HCT116 (cell line): Measurements from ENCODE around the gene PALMD. TPM values are rescaled to one million over a fixed set of nuclear protein-coding genes. Genes with fewer than 3 reads are reported as not detected.

ENCODE experiments used
- ATAC-seq: fragments of 200-7000 bp; cut with Tn5 transposase; 2 replicates; pipeline ENCODE4 v1.9.1; 2020; ENCODE audit warnings: mild to moderate bottlenecking, moderate library complexity
- BruUV-seq: library from RNA; stranded (reverse); fragments of 400-500 nt; replicated peaks from 2 replicates; lab custom pipeline; 2021; lab: Mats Ljungman, UMichigan
- CTCF ChIA-PET: fragments of 300-600 bp; sonication (Branson Sonifier 250); formaldehyde crosslinking; loops from one replicate; lab custom pipeline; 2021; ENCODE audit warnings: antibody characterized with exemption; lab: Charles Lee
- POLR2A ChIA-PET: fragments of 300-600, 350-600 bp; sonication (Branson Sonifier 250); formaldehyde crosslinking; loops from one replicate; lab custom pipeline; 2021; ENCODE audit warnings: antibody characterized with exemption; lab: Charles Lee
- RAD21 ChIA-PET, 2 experiments: fragments of 300-600 bp; sonication (Branson Sonifier 250); formaldehyde crosslinking; loops; one replicate each; lab custom pipeline; 2023; ENCODE audit warnings: low total read pairs in 2 of 2; ENCODE audit not compliant: uncharacterized antibody in 2 of 2, unreplicated experiment in 2 of 2, low non-redundant PET in 1 of 2; lab: Charles Lee
- DNase-seq: peaks from one replicate; pipeline ENCODE4 v3.0.0-alpha.2; 2010; ENCODE audit warnings: low read depth, low spot score
- H2AFZ ChIP-seq: fragments of 200-600 bp; shearing (Covaris generic), sonication (generic); 2 replicates; pipeline ENCODE4 v1.6.1; 2017; ENCODE audit warnings: low read depth, mixed run types, mixed read lengths, antibody characterized with exemption, low read length; ENCODE audit not compliant: poor library complexity, severe bottlenecking
- H3K27ac ChIP-seq: 2 replicates; pipeline ENCODE4 v1.5.1; 2012; ENCODE audit warnings: low read depth, low read length
- H3K27me3 ChIP-seq: fragments of 200-600 bp; sonication (generic); 2 replicates; pipeline ENCODE4 v1.6.1; 2016; ENCODE audit warnings: mixed run types, low read length, mixed read lengths; ENCODE audit not compliant: insufficient read depth
- H3K36me3 ChIP-seq, 2 experiments: fragments of 200-500 bp in 1 of 2; fragments of 200-600 bp in 1 of 2; sonication (Bioruptor generic) in 1 of 2; sonication (generic) in 1 of 2; 2 replicates each; pipeline versions ENCODE4 v1.5.1 to v1.6.1; 2014 to 2016; ENCODE audit warnings: low read length in 2 of 2, inconsistent platforms in 1 of 2, mixed read lengths in 1 of 2, mixed run types in 1 of 2; ENCODE audit not compliant: insufficient read depth in 2 of 2, control insufficient read depth in 1 of 2
- H3K4me1 ChIP-seq, 2 experiments: fragments of 200-600 bp in 1 of 2; sonication (generic) in 1 of 2; 2 replicates each; pipeline versions ENCODE4 v1.5.1 to v1.6.1; 2012 to 2017; ENCODE audit warnings: low read length in 2 of 2, inconsistent platforms in 1 of 2, mild to moderate bottlenecking in 1 of 2, mixed read lengths in 1 of 2, mixed run types in 1 of 2, moderate library complexity in 1 of 2; ENCODE audit not compliant: insufficient read depth in 2 of 2, control insufficient read depth in 1 of 2
- H3K4me2 ChIP-seq: fragments of 200-600 bp; sonication (generic); 2 replicates; pipeline ENCODE4 v1.6.1; 2017; ENCODE audit warnings: mixed run types, low read length, mixed read lengths
- H3K4me3 ChIP-seq, 2 experiments: fragments of 200-600 bp in 1 of 2; sonication (generic) in 1 of 2; replicated peaks in 1 of 2; 2 replicates each; pipeline ENCODE4 v1.5.1; 2011 to 2016; ENCODE audit warnings: low read length in 2 of 2, control low read depth in 1 of 2, low read depth in 1 of 2, mild to moderate bottlenecking in 1 of 2, mixed read lengths in 1 of 2, mixed run types in 1 of 2
- H3K79me2 ChIP-seq: fragments of 200-600 bp; sonication (generic); 2 replicates; pipeline ENCODE4 v1.6.1; 2017; ENCODE audit warnings: mild to moderate bottlenecking, mixed run types, low read length, moderate library complexity, mixed read lengths; ENCODE audit not compliant: insufficient read depth
- H3K9ac ChIP-seq: fragments of 200-600 bp; sonication (generic); 2 replicates; pipeline ENCODE4 v1.6.1; 2016; ENCODE audit warnings: low read length, mixed read lengths
- H3K9me2 ChIP-seq: fragments of 200-600 bp; sonication (generic), shearing (Covaris generic); 2 replicates; pipeline ENCODE4 v1.6.1; 2017; ENCODE audit warnings: mixed run types, mild to moderate bottlenecking, moderate library complexity; ENCODE audit not compliant: insufficient read depth
- H3K9me3 ChIP-seq, 2 experiments: fragments of 200-500 bp in 1 of 2; fragments of 200-600 bp in 1 of 2; sonication (Bioruptor generic) in 1 of 2; sonication (generic) in 1 of 2; 2 replicates each; pipeline ENCODE4 v1.6.1; 2014 to 2017; ENCODE audit warnings: low read length in 2 of 2, mixed read lengths in 2 of 2, inconsistent platforms in 1 of 2, low read depth in 1 of 2, mild to moderate bottlenecking in 1 of 2, mixed run types in 1 of 2, moderate library complexity in 1 of 2; ENCODE audit not compliant: control insufficient read depth in 1 of 2, insufficient read depth in 1 of 2
- H4K20me1 ChIP-seq: fragments of 200-600 bp; sonication (generic), shearing (Covaris generic); 2 replicates; pipeline ENCODE4 v1.6.1; 2017; ENCODE audit warnings: mixed run types, mild to moderate bottlenecking, moderate library complexity; ENCODE audit not compliant: insufficient read depth
- ELF1 ChIP-seq: IDR thresholded peaks from 2 replicates; pipeline ENCODE4 v1.6.1; 2012; ENCODE audit warnings: low read depth, borderline replicate concordance
- EZH2 ChIP-seq: fragments of 200-600 bp; sonication (generic); IDR thresholded peaks from 2 replicates; pipeline ENCODE4 v1.6.1; 2017; ENCODE audit warnings: antibody characterized with exemption, mixed run types
- EZH2phosphoT487 ChIP-seq: fragments of 200-600 bp; IDR thresholded peaks from 2 replicates; pipeline ENCODE4 v1.6.1; 2018; ENCODE audit warnings: antibody characterized with exemption, borderline replicate concordance
- JUND ChIP-seq: IDR thresholded peaks from 2 replicates; pipeline ENCODE4 v1.6.1; 2012
- POLR2A ChIP-seq: IDR thresholded peaks from 2 replicates; pipeline ENCODE4 v1.7.0; 2011; ENCODE audit warnings: borderline replicate concordance; ENCODE audit not compliant: insufficient read depth, insufficient read length; ENCODE audit errors: extremely low read depth
- TCF7L2 ChIP-seq: IDR thresholded peaks from 2 replicates; pipeline ENCODE4 v1.7.0; 2011; ENCODE audit warnings: borderline replicate concordance, inconsistent platforms; ENCODE audit not compliant: insufficient read depth, insufficient read length; ENCODE audit errors: extremely low read depth
- ZFX ChIP-seq: fragments of 450-650 bp; IDR thresholded peaks from 2 replicates; pipeline ENCODE4 v1.6.1; 2017
- intact Hi-C: fragments of 100-400 bp; cut with micrococcal nuclease; formaldehyde crosslinking; loops from 2 replicates; pipeline ENCODE4 v1.10.0; 2022
- total RNA-seq: library from RNA; stranded (reverse); gene quantifications from one replicate; pipeline ENCODE4 v1.2.1, GENCODE V29; 2021; ENCODE audit not compliant: unreplicated experiment
- TF ChIP-seq, protein P1 (sequence below): IDR thresholded peaks from 2 replicates; pipeline ENCODE4 v1.6.1; 2011; ENCODE audit warnings: mild to moderate bottlenecking, low read length, moderate library complexity; ENCODE audit not compliant: insufficient replicate concordance; ENCODE audit errors: extremely low read depth
- TF ChIP-seq, protein P2 (sequence below): IDR thresholded peaks from 2 replicates; pipeline ENCODE4 v1.6.1; 2012; ENCODE audit warnings: low read depth
- TF ChIP-seq, protein P3 (sequence below): IDR thresholded peaks from 2 replicates; pipeline ENCODE4 v1.6.1; 2012

Gene PALMD
- total RNA-seq, 1 experiment from 2014 or later: 0.12 TPM

- TF ChIP-seq, protein P1, sequence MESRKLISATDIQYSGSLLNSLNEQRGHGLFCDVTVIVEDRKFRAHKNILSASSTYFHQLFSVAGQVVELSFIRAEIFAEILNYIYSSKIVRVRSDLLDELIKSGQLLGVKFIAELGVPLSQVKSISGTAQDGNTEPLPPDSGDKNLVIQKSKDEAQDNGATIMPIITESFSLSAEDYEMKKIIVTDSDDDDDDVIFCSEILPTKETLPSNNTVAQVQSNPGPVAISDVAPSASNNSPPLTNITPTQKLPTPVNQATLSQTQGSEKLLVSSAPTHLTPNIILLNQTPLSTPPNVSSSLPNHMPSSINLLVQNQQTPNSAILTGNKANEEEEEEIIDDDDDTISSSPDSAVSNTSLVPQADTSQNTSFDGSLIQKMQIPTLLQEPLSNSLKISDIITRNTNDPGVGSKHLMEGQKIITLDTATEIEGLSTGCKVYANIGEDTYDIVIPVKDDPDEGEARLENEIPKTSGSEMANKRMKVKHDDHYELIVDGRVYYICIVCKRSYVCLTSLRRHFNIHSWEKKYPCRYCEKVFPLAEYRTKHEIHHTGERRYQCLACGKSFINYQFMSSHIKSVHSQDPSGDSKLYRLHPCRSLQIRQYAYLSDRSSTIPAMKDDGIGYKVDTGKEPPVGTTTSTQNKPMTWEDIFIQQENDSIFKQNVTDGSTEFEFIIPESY: no peak
- TF ChIP-seq, protein P2, sequence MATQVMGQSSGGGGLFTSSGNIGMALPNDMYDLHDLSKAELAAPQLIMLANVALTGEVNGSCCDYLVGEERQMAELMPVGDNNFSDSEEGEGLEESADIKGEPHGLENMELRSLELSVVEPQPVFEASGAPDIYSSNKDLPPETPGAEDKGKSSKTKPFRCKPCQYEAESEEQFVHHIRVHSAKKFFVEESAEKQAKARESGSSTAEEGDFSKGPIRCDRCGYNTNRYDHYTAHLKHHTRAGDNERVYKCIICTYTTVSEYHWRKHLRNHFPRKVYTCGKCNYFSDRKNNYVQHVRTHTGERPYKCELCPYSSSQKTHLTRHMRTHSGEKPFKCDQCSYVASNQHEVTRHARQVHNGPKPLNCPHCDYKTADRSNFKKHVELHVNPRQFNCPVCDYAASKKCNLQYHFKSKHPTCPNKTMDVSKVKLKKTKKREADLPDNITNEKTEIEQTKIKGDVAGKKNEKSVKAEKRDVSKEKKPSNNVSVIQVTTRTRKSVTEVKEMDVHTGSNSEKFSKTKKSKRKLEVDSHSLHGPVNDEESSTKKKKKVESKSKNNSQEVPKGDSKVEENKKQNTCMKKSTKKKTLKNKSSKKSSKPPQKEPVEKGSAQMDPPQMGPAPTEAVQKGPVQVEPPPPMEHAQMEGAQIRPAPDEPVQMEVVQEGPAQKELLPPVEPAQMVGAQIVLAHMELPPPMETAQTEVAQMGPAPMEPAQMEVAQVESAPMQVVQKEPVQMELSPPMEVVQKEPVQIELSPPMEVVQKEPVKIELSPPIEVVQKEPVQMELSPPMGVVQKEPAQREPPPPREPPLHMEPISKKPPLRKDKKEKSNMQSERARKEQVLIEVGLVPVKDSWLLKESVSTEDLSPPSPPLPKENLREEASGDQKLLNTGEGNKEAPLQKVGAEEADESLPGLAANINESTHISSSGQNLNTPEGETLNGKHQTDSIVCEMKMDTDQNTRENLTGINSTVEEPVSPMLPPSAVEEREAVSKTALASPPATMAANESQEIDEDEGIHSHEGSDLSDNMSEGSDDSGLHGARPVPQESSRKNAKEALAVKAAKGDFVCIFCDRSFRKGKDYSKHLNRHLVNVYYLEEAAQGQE: no peak
These were observed 2.2 kb downstream of the PALMD start (continued) for GRCh38 chr1:99648107-99648506.

GRCh38 chr1:99650030-99650429, 4.1 kb downstream of the PALMD start:
- H3K9me3 ChIP-seq: no peaks in the 10 kb centered on the region
- no peak overlapping the region for H2AFZ ChIP-seq
- no peak overlapping the region for H3K4me2 ChIP-seq
- intact Hi-C loops: no loop called here
- H3K79me2 ChIP-seq: no peaks in the 10 kb centered on the region
- H3K27me3 ChIP-seq: no peaks in the 10 kb centered on the region
- no peaks in the 10 kb centered on the region for H3K36me3 ChIP-seq
- no peaks in the 10 kb centered on the region for H3K4me1 ChIP-seq
- no peak for DNase-seq
- H3K9me2 ChIP-seq: no peaks in the 10 kb centered on the region
- POLR2A ChIA-PET: no interaction called here
- RAD21 ChIA-PET: no interaction called here
- H3K27ac ChIP-seq: no peak overlapping the region
- no peak overlapping the region for H3K4me3 ChIP-seq
- ATAC-seq: no peak
- BruUV-seq: no TSS peak
- CTCF ChIA-PET: no interaction called here
- H4K20me1 ChIP-seq: no peaks in the 10 kb centered on the region
- no peak overlapping the region for H3K9ac ChIP-seq
- no peak for TF ChIP-seq TCF7L2
- TF ChIP-seq ZFX: no peak
- no peak for TF ChIP-seq JUND
- TF ChIP-seq, protein P3, sequence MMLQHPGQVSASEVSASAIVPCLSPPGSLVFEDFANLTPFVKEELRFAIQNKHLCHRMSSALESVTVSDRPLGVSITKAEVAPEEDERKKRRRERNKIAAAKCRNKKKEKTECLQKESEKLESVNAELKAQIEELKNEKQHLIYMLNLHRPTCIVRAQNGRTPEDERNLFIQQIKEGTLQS: no peak
- TF ChIP-seq, protein P1: no peak
- TF ChIP-seq POLR2A: no peak
- TF ChIP-seq EZH2: no peak
- TF ChIP-seq, protein P2: no peak
- no peak for TF ChIP-seq ELF1
- no peak for TF ChIP-seq EZH2phosphoT487
